ENCODE data around the gene C17orf114.

C17orf114 gene

DNA sequence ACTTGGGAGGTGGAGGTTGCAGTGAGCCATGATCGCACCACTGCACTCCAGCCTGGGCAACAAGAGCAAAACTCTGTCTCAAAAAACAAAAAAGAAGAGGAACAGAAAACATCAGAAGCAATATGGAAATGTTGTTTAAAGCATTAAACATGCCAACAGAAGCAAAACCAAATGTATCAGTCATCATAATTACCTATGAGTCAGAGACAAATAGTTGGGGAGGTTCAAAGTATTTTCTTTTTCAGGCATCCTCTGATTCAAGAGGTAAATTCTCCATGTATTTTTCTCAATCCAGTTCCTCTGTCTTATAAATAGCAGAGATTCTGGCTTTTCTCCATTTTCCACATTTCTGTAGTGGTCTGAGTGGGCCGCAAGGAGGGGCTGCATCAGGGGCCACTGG lies 32.5 kb downstream of the C17orf114 start:
- no peak for TF ChIP-seq ZFX (IDR thresholded peaks at IDR 0.05; ENCODE audit: borderline replicate concordance)
- TF ChIP-seq, protein P1, sequence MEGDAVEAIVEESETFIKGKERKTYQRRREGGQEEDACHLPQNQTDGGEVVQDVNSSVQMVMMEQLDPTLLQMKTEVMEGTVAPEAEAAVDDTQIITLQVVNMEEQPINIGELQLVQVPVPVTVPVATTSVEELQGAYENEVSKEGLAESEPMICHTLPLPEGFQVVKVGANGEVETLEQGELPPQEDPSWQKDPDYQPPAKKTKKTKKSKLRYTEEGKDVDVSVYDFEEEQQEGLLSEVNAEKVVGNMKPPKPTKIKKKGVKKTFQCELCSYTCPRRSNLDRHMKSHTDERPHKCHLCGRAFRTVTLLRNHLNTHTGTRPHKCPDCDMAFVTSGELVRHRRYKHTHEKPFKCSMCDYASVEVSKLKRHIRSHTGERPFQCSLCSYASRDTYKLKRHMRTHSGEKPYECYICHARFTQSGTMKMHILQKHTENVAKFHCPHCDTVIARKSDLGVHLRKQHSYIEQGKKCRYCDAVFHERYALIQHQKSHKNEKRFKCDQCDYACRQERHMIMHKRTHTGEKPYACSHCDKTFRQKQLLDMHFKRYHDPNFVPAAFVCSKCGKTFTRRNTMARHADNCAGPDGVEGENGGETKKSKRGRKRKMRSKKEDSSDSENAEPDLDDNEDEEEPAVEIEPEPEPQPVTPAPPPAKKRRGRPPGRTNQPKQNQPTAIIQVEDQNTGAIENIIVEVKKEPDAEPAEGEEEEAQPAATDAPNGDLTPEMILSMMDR (IDR thresholded peaks at IDR 0.05): no peak
- H3K27ac ChIP-seq: no peak overlapping the region

DNA sequence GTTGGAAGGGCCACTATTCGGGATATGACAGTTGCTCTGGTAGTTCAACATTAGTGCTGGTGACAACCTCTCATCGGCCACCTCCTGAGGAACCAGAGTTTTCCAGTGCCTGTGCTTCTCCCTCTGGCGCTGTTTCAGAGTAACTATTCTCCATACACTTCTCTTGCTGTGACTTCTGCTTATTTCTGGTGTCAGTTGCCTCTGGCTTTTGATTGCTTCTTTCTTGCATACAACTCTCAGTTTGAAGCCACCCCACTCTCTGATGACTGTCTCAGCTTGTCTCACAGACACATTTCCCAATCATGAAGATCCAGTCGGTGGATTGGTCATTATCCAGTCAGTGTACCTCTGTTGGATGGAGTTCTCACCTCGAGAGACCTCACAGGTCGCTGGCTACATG lies 33.8 kb downstream of the C17orf114 start:
- H3K27ac ChIP-seq: no peak overlapping the region

DNA sequence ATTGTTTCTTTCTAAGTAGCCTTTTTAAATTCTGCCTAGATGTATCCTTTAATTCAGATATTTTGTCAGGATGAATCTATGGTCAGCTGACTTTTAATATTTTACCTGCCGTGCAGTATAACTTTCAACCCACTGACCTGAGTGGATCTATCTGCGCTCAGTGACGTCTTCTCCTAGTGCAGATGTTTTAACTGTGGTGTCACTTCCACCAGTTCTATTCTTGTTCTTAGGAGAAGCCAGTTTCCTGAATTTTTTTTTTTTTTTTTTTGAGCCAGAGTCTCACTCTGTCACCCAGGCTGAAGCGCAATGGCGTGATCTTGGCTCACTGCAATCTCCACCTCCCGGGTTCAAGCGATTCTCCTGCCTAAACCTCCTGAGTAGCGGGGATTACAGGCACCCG lies 35.4 kb downstream of the C17orf114 start:
- TF ChIP-seq ZFX (IDR thresholded peaks at IDR 0.05; ENCODE audit: borderline replicate concordance): no peak
- TF ChIP-seq, protein P1 (IDR thresholded peaks at IDR 0.05): no peak
- H3K27ac ChIP-seq: no peak overlapping the region

More for the DNA sequence above, 33.8 kb downstream of the C17orf114 start:
- TF ChIP-seq, protein P1 (IDR thresholded peaks at IDR 0.05): no peak
- no peak for TF ChIP-seq ZFX (IDR thresholded peaks at IDR 0.05; ENCODE audit: borderline replicate concordance)

DNA sequence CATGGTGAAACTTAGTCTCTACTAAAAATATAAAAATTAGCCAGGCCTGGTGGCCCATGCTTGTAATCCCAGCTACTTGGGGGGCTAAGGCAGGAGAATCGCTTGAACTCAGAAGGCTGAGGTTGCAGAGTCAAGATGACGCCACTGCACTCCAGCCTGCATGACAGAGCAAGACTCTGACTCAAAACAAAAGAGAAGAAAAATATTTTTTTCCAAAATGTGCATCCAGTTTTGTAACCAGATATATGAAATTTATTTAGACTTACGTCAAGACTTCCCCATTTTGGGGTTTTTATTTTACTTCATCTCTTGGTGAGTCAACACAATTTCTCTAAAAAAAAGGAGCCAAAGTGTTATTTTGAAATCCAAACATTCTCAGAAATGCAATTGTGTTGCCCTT lies 35.9 kb downstream of the C17orf114 start:
- no peak overlapping the region for H3K27ac ChIP-seq
- TF ChIP-seq, protein P1 (IDR thresholded peaks at IDR 0.05): no peak
- no peak for TF ChIP-seq ZFX (IDR thresholded peaks at IDR 0.05; ENCODE audit: borderline replicate concordance)

DNA sequence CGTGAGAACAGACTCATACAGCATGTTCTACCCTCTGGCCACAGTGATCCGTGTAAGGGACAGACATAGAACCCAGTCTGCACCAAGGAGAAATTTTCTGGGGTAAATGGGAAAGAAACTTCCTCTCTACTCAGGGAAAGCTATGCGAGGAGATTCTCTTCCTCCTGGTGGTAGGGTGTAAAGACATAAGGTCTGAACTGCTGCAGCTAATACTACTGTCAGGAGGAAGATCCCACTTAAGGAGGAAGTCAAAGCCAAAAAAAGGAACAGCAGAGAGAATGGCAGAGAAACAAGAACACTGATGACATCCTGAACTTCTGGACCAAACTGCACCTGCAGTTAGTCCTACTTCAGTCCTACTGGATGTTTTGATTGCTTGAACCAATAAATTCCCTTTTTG lies 37.5 kb downstream of the C17orf114 start:
- no peak for TF ChIP-seq ZFX (IDR thresholded peaks at IDR 0.05; ENCODE audit: borderline replicate concordance)
- no peak overlapping the region for H3K27ac ChIP-seq

DNA sequence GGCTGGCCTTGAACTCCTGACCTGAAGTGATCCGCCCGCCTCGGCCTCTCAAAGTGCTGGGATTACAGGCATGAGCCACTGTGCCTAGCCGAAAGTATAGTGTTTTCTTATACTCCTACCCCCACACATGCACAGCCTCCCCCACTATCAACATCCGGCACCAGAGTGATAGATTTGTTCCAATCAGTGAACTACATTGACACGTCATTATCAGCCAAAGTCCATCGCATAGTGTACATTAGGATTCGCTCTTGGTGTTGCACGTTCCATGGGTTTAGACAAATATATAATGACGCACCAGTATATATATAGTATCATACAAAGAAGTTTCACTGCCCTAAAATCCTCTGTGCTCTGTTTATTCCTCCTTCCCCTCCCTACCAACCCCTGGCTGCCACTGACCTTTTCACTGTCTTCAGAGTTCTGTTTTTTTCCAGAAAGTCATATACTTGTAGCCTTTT lies 42.3 kb downstream of the C17orf114 start:
- TF ChIP-seq, protein P1 (IDR thresholded peaks at IDR 0.05): no peak
- no peak for TF ChIP-seq ZFX (IDR thresholded peaks at IDR 0.05; ENCODE audit: borderline replicate concordance)
- H3K27ac ChIP-seq: no peak overlapping the region

DNA sequence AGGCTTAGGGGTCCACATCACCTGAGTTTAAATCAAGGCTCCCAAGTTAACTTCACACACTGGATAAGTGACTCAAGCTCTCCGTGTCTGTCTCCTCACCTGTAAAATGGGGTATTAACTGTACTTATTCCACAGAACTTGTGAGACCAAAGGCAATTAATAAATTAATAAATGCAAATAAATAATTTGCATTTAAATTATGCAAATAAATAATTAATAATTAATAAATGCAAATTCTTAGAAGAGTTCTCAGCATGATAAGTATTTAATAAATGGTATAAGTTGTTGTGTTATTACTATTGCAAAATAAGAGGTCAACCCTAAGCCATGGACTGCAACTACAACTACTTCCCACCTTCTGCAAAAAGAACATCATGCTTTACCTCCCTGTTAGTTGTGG lies 48.7 kb downstream of the C17orf114 start:
- no peak overlapping the region for H3K27ac ChIP-seq
- TF ChIP-seq ZFX (IDR thresholded peaks at IDR 0.05; ENCODE audit: borderline replicate concordance): no peak
- TF ChIP-seq, protein P1 (IDR thresholded peaks at IDR 0.05): no peak

DNA sequence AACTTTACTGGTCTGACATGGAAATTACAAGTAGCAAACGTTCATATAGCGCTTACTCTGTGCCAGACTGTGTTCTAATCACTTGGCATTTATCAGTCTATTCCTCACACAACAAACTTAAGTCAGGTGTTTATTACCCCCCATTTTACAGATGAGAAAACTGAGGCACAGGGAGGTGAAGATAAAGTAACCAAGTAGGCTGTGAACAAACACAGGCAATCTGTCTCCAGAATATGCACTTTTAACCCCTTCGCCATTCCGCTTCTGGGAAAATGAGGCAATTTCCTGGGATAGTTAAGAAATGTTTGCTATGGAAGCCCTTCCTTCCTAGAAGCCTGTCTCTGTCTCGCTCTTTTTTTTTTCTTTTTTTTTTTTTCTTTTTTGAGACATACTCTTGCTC lies 50.2 kb downstream of the C17orf114 start:
- H3K27ac ChIP-seq: no peak overlapping the region
- TF ChIP-seq, protein P1 (IDR thresholded peaks at IDR 0.05): no peak
- TF ChIP-seq ZFX (IDR thresholded peaks at IDR 0.05; ENCODE audit: borderline replicate concordance): no peak

Measured in 22Rv1 (cell line).